ENCODE data around the gene TLDC2.

TLDC2 gene

DNA sequence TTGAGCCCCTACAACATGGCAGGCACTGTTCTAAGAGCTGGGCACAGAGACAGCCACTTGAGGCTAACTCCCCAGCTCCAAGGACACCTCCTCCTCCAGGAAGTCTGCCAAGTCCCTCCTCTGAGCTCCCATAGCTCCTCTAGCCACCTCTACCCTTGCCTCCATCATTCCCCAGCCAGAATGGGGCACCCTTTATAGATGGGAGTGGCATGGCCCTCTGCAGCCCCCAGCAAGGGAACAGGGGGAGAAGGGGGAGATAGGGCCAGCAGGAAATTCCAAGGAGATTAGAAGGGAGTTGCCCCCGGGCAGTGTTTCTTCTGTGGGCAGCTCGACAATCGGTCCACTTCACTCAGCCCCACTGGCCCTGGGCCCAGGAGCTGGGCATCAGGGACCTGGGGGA is 19.7 kb upstream of the TLDC2 start:
- Histone ChIP-seq H2BK5ac (ENCODE audit: low read depth, low read length, poor library complexity, severe bottlenecking) (no peak overlapping the region), H3K36me3 (ENCODE audit: control insufficient read depth in 1 of 2, insufficient read depth in 2 of 2, low read depth in 1 of 2, low read length in 2 of 2) (peaks cover 19 to 36% of the 10 kb centered on the region in 2 experiments), H3K14ac (ENCODE audit: low read length in 2 of 2) (no peak overlapping the region), H3K4me2 (ENCODE audit: low read length, poor library complexity, severe bottlenecking) (no peak overlapping the region), H2AK5ac (ENCODE audit: low read length, severe bottlenecking) (no peak overlapping the region), H2BK120ac (ENCODE audit: low read depth, low read length) (peak overlapping the region; percentile 78), H4K91ac (ENCODE audit: low read length) (peak overlapping the region; percentile 59), H2BK12ac (ENCODE audit: low read length in 2 of 2) (no peak overlapping the region), H3K4me3 (ENCODE audit: insufficient read depth in 1 of 2, low read depth in 1 of 2, low read length in 2 of 2) (no peak overlapping the region), H3K4ac (ENCODE audit: low read depth in 1 of 2, low read length in 2 of 2) (peak overlapping the region in 1 of 2 experiments; percentile 19), H2BK15ac (ENCODE audit: low read depth, poor library complexity, severe bottlenecking) (peak overlapping the region; percentile 23), H3K4me1 (ENCODE audit: control insufficient read depth, insufficient read depth, low read depth, low read length) (peaks cover 50% of the 10 kb centered on the region), H3K18ac (ENCODE audit: low read depth in 1 of 2, low read length in 2 of 2) (peak overlapping the region; percentile 29 to 35), H3K27me3 (ENCODE audit: control insufficient read depth in 1 of 2, insufficient read depth in 1 of 2, low read length in 2 of 2) (no peaks in the 10 kb centered on the region), H3K9me3 (ENCODE audit: control insufficient read depth, low read length) (no peaks in the 10 kb centered on the region), H3K27ac (ENCODE audit: low read length, poor library complexity, severe bottlenecking) (no peak overlapping the region), H3K9ac (ENCODE audit: low read length) (peak overlapping the region; percentile 68), H3K23ac (ENCODE audit: low read length in 2 of 2) (no peak overlapping the region), H3K79me1 (replicated peaks; ENCODE audit: low read length, poor library complexity, severe bottlenecking) (peaks cover 28% of the 10 kb centered on the region), H2AFZ (ENCODE audit: low read depth, low read length) (no peak overlapping the region), H4K8ac (ENCODE audit: low read length) (peak overlapping the region; percentile 88)
- WGBS, result 43% methylated on average over 3 of the region's 3 CpGs
- no peak for DNase-seq

DNA sequence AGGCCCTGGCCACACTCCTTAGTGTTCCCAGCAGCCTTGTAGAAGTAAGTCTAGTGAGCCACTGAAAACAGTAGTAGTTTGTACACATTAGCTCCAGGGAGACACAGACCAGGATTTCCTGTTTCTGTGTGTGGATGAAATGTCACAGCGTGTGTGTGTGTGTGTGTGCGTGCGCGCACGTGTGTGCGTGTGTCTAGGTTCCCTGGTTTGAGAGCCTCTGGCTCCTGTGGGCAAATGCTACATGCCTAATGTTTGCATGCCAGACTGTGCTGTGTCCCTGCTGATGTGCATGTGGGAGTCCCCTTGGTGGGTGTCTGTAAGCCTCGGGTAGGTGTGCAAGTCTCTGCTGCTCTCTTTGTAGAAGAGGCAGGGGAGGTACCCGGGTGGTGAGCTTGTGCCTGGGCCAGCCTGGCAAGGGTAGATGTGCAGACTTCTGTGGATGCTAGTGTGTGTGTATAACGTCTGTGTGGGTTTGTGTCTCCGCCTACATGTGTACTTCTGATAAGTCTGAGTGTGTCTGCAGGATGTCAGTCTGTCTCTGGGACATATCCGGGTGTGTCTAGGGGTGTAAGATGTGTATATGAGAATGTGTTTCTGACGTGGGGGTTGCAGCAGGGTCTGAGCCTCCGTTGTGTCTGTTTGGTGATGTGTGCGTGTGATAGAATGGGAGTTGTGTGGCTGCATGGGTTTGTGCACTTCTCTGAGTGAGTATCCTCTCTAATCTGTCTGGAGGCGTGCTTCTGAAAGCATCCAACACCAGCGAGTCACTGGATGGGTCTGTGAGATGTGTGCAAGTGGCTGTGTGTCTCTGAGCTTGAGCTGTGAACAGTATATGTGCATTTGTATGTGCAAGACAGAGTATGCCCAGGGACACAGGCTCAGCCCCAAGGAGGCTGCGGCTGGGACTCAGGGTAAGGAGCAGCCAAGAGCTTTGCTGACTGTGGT is 19.0 kb upstream of the TLDC2 start:
- H3K4me3 ChIP-seq (ENCODE audit: insufficient read depth in 1 of 2, low read depth in 1 of 2, low read length in 2 of 2), result no peak overlapping the region
- H3K14ac ChIP-seq (ENCODE audit: low read length in 2 of 2), result peak overlapping the region in 1 of 2 experiments; percentile 89
- H3K36me3 ChIP-seq (ENCODE audit: control insufficient read depth in 1 of 2, insufficient read depth in 2 of 2, low read depth in 1 of 2, low read length in 2 of 2), result peaks cover 19 to 36% of the 10 kb centered on the region in 2 experiments
- H2BK12ac ChIP-seq (ENCODE audit: low read length in 2 of 2), result peak overlapping the region; percentile 18 to 75
- peaks cover 56% of the 10 kb centered on the region for H3K4me1 ChIP-seq (ENCODE audit: control insufficient read depth, insufficient read depth, low read depth, low read length)
- peak; percentile 81 for DNase-seq
- peak overlapping the region; percentile 59 for H4K91ac ChIP-seq (ENCODE audit: low read length)
- peak overlapping the region; percentile 35 to 81 for H3K18ac ChIP-seq (ENCODE audit: low read depth in 1 of 2, low read length in 2 of 2)
- H4K8ac ChIP-seq (ENCODE audit: low read length), result no peak overlapping the region
- peak overlapping the region; percentile 13 for H3K9ac ChIP-seq (ENCODE audit: low read length)
- peaks cover 26% of the 10 kb centered on the region for H3K79me1 ChIP-seq (replicated peaks; ENCODE audit: low read length, poor library complexity, severe bottlenecking)
- no peak overlapping the region for H2BK15ac ChIP-seq (ENCODE audit: low read depth, poor library complexity, severe bottlenecking)
- H2AK5ac ChIP-seq (ENCODE audit: low read length, severe bottlenecking), result peak overlapping the region; percentile 17
- H3K27me3 ChIP-seq (ENCODE audit: control insufficient read depth in 1 of 2, insufficient read depth in 1 of 2, low read length in 2 of 2), result no peaks in the 10 kb centered on the region
- peak overlapping the region in 1 of 2 experiments; percentile 19 for H3K4ac ChIP-seq (ENCODE audit: low read depth in 1 of 2, low read length in 2 of 2)
- no peak overlapping the region for H3K4me2 ChIP-seq (ENCODE audit: low read length, poor library complexity, severe bottlenecking)
- H2BK120ac ChIP-seq (ENCODE audit: low read depth, low read length), result peak overlapping the region; percentile 78
- H2BK5ac ChIP-seq (ENCODE audit: low read depth, low read length, poor library complexity, severe bottlenecking), result no peak overlapping the region
- peak overlapping the region in 1 of 2 experiments; percentile 53 for H3K23ac ChIP-seq (ENCODE audit: low read length in 2 of 2)
- H3K27ac ChIP-seq (ENCODE audit: low read length, poor library complexity, severe bottlenecking), result no peak overlapping the region
- no peak overlapping the region for H2AFZ ChIP-seq (ENCODE audit: low read depth, low read length)
- no peaks in the 10 kb centered on the region for H3K9me3 ChIP-seq (ENCODE audit: control insufficient read depth, low read length)
- WGBS, result 72% methylated on average over 17 of the region's 17 CpGs

DNA sequence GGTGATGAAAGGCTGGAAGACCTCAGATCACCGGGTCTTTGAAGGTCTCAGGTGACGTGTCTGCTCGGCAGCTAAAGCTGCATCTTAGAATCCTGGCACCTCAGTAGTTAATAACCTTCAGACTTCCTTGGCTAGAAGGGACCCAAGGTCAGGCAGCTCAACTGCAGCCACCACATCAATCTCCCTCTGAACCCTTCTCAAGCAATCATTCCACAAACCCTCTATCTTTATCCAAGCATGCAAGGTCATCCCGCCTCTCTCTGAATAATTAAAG is 16.7 kb upstream of the TLDC2 start:
- H3K36me3 ChIP-seq (ENCODE audit: control insufficient read depth in 1 of 2, insufficient read depth in 2 of 2, low read depth in 1 of 2, low read length in 2 of 2), result peaks cover 15 to 24% of the 10 kb centered on the region in 2 experiments
- no peak overlapping the region for H4K91ac ChIP-seq (ENCODE audit: low read length)
- no peak overlapping the region for H3K4ac ChIP-seq (ENCODE audit: low read depth in 1 of 2, low read length in 2 of 2)
- H3K14ac ChIP-seq (ENCODE audit: low read length in 2 of 2), result no peak overlapping the region
- no peak overlapping the region for H2BK12ac ChIP-seq (ENCODE audit: low read length in 2 of 2)
- H2AFZ ChIP-seq (ENCODE audit: low read depth, low read length), result no peak overlapping the region
- H3K27ac ChIP-seq (ENCODE audit: low read length, poor library complexity, severe bottlenecking), result no peak overlapping the region
- H2BK5ac ChIP-seq (ENCODE audit: low read depth, low read length, poor library complexity, severe bottlenecking), result no peak overlapping the region
- DNase-seq, result no peak
- WGBS, result 96% methylated on average over 4 of the region's 4 CpGs
- no peak overlapping the region for H2BK120ac ChIP-seq (ENCODE audit: low read depth, low read length)
- no peaks in the 10 kb centered on the region for H3K9me3 ChIP-seq (ENCODE audit: control insufficient read depth, low read length)
- no peak overlapping the region for H3K4me3 ChIP-seq (ENCODE audit: insufficient read depth in 1 of 2, low read depth in 1 of 2, low read length in 2 of 2)
- no peaks in the 10 kb centered on the region for H3K27me3 ChIP-seq (ENCODE audit: control insufficient read depth in 1 of 2, insufficient read depth in 1 of 2, low read length in 2 of 2)
- H3K9ac ChIP-seq (ENCODE audit: low read length), result peak overlapping the region; percentile 27
- no peak overlapping the region for H3K23ac ChIP-seq (ENCODE audit: low read length in 2 of 2)
- peaks cover 63% of the 10 kb centered on the region for H3K4me1 ChIP-seq (ENCODE audit: control insufficient read depth, insufficient read depth, low read depth, low read length)
- no peak overlapping the region for H2BK15ac ChIP-seq (ENCODE audit: low read depth, poor library complexity, severe bottlenecking)
- H4K8ac ChIP-seq (ENCODE audit: low read length), result no peak overlapping the region
- no peak overlapping the region for H2AK5ac ChIP-seq (ENCODE audit: low read length, severe bottlenecking)
- H3K18ac ChIP-seq (ENCODE audit: low read depth in 1 of 2, low read length in 2 of 2), result no peak overlapping the region
- no peak overlapping the region for H3K4me2 ChIP-seq (ENCODE audit: low read length, poor library complexity, severe bottlenecking)
- H3K79me1 ChIP-seq (replicated peaks; ENCODE audit: low read length, poor library complexity, severe bottlenecking), result peaks cover 18% of the 10 kb centered on the region

DNA sequence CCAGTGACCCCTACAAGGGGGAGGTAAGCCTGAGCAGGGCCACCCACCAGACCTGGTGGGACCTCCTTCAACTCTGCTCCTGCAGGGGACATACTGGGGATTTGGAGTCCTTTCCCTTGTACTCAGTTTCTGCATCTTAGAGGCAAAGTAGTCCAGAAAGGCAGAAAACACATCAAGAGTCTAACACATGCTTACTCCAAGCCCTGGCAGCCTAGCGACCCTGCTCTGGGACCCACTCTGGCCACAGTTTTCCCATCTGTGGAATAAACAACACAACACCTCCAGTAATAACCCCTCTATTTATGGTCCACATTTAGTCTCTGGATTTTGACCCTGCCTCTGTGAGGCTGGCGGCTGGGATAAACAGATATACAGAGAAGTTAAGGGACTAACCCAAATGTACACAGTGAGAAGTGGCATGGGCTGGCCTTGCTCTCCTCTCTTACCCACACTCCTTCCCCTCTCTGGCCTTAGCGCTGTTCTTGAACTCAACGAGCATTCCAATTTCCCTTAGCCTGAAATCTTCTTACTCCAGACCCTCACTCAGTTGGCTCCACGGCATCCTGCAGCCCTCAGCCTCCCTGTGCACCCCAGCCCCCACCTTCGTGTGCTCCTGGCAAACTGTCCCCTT is 16.1 kb upstream of the TLDC2 start:
- no peak overlapping the region for H2BK5ac ChIP-seq (ENCODE audit: low read depth, low read length, poor library complexity, severe bottlenecking)
- 43% methylated on average over 5 of the region's 6 CpGs for WGBS
- H2AK5ac ChIP-seq (ENCODE audit: low read length, severe bottlenecking), result peak overlapping the region; percentile 18
- H3K4me3 ChIP-seq (ENCODE audit: insufficient read depth in 1 of 2, low read depth in 1 of 2, low read length in 2 of 2), result no peak overlapping the region
- peak overlapping the region in 1 of 2 experiments; percentile 22 for H3K14ac ChIP-seq (ENCODE audit: low read length in 2 of 2)
- peaks cover 17% of the 10 kb centered on the region for H3K79me1 ChIP-seq (replicated peaks; ENCODE audit: low read length, poor library complexity, severe bottlenecking)
- peak overlapping the region in 1 of 2 experiments; percentile 35 for H3K23ac ChIP-seq (ENCODE audit: low read length in 2 of 2)
- no peaks in the 10 kb centered on the region for H3K27me3 ChIP-seq (ENCODE audit: control insufficient read depth in 1 of 2, insufficient read depth in 1 of 2, low read length in 2 of 2)
- H2BK15ac ChIP-seq (ENCODE audit: low read depth, poor library complexity, severe bottlenecking), result no peak overlapping the region
- H2BK120ac ChIP-seq (ENCODE audit: low read depth, low read length), result no peak overlapping the region
- no peak overlapping the region for H3K4me2 ChIP-seq (ENCODE audit: low read length, poor library complexity, severe bottlenecking)
- H3K18ac ChIP-seq (ENCODE audit: low read depth in 1 of 2, low read length in 2 of 2), result no peak overlapping the region
- peak overlapping the region; percentile 29 for H4K8ac ChIP-seq (ENCODE audit: low read length)
- peak overlapping the region in 1 of 2 experiments; percentile 5 for H2BK12ac ChIP-seq (ENCODE audit: low read length in 2 of 2)
- peaks cover 62% of the 10 kb centered on the region for H3K4me1 ChIP-seq (ENCODE audit: control insufficient read depth, insufficient read depth, low read depth, low read length)
- H3K9ac ChIP-seq (ENCODE audit: low read length), result peak overlapping the region; percentile 89
- no peak overlapping the region for H2AFZ ChIP-seq (ENCODE audit: low read depth, low read length)
- H3K9me3 ChIP-seq (ENCODE audit: control insufficient read depth, low read length), result no peaks in the 10 kb centered on the region
- H3K36me3 ChIP-seq (ENCODE audit: control insufficient read depth in 1 of 2, insufficient read depth in 2 of 2, low read depth in 1 of 2, low read length in 2 of 2), result peaks cover 15 to 24% of the 10 kb centered on the region in 2 experiments
- H3K4ac ChIP-seq (ENCODE audit: low read depth in 1 of 2, low read length in 2 of 2), result no peak overlapping the region
- no peak overlapping the region for H4K91ac ChIP-seq (ENCODE audit: low read length)
- peak; percentile 42 for DNase-seq
- no peak overlapping the region for H3K27ac ChIP-seq (ENCODE audit: low read length, poor library complexity, severe bottlenecking)
